ENCODE results near the gene CCDC92.

The CCDC92 gene

DNA sequence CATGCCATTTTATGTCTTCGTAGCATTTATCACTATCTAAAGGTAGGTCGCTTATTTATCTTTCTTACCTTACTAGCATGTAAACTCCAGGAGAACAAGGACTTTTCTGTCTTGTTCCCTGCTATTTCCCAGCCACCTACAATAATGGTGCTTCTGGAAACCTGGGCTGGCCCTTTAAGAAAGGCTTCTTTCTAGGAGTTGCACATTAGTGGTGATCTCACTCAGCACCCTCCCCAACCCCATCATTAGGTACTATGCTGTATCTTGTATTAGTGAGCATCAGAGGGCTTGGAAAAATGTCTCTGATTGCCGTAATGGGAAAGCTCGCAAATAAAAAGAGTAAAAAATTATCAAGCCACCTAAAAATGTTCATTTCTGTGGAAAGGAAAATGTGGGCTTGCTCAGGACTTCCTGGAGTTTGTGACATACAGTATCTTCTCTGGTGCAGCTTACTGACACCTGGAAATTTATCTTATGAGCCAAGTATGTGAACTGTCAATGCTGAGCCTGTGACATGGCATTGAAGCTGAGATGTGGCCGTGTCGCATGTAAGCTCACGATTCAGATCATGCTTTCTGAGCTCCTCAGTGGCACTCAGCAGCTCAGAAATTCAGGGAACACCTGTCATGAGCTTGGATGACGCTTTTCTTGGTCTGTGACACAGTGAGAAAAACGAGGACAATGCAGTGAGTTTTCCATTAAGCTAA lies 12.4 kb downstream of the CCDC92 start:
- no peaks in the 10 kb centered on the region for H3K27me3 ChIP-seq (ENCODE audit: insufficient read depth, low read length)

DNA sequence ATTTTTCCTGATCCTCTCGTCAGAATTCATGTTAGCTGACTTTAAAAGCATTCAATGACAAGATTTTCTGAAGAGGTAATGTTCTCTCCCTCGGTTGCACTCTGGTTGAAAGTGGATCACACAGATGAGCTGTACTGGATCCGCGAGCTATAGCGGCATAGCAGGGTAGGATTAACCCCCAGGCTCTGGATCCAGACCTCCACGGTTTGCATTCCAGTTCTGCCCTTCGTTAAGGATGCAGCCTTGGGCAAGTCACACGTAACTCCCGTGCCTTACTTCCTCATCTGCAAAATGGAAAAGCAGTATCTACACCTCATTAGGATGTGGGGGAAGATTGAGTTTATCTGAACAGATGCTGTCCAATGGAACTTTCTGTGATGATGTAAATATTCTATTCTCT lies 13.8 kb downstream of the CCDC92 start:
- Histone ChIP-seq H3K27me3 (ENCODE audit: insufficient read depth, low read length) (no peaks in the 10 kb centered on the region), H2AFZ (ENCODE audit: low read depth, low read length) (no peak overlapping the region), H3K4me3 (ENCODE audit: low read length) (no peak overlapping the region), H3K9me3 (ENCODE audit: low read length) (no peaks in the 10 kb centered on the region), H3K4me1 (ENCODE audit: insufficient read depth, low read length) (peaks cover 2% of the 10 kb centered on the region), H3K36me3 (ENCODE audit: insufficient read depth, low read length) (no peaks in the 10 kb centered on the region)

More for the DNA sequence above, 12.4 kb downstream of the CCDC92 start:
- Histone ChIP-seq H3K9me3 (ENCODE audit: low read length) (no peaks in the 10 kb centered on the region), H3K4me3 (ENCODE audit: low read length) (no peak overlapping the region), H3K36me3 (ENCODE audit: insufficient read depth, low read length) (no peaks in the 10 kb centered on the region), H3K4me1 (ENCODE audit: insufficient read depth, low read length) (peaks cover 2% of the 10 kb centered on the region), H2AFZ (ENCODE audit: low read depth, low read length) (no peak overlapping the region)

DNA sequence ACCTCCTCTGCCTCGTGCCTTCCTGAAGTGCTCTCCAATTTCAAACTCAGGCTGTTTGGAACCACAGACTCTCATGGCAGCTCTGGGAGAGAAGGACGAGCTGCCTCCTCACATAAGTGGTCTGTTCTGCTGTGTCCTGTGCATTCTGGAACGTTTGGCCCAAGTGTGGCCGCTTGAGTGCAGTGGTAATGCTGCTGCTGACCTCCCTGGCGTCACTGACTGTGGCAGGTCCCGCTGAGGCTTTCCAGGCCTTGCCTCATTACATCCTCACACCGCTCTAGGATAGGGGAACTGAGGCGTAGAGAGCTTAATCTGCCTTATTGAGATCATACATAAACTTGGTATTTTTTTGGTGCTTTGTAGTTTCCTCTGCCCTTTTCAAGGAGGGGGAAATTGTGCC lies 14.2 kb downstream of the CCDC92 start:
- Histone ChIP-seq H3K9me3 (ENCODE audit: low read length) (no peaks in the 10 kb centered on the region), H3K4me1 (ENCODE audit: insufficient read depth, low read length) (peaks cover 2% of the 10 kb centered on the region), H3K4me3 (ENCODE audit: low read length) (no peak overlapping the region), H3K27me3 (ENCODE audit: insufficient read depth, low read length) (no peaks in the 10 kb centered on the region), H3K36me3 (ENCODE audit: insufficient read depth, low read length) (no peaks in the 10 kb centered on the region), H2AFZ (ENCODE audit: low read depth, low read length) (no peak overlapping the region)

DNA sequence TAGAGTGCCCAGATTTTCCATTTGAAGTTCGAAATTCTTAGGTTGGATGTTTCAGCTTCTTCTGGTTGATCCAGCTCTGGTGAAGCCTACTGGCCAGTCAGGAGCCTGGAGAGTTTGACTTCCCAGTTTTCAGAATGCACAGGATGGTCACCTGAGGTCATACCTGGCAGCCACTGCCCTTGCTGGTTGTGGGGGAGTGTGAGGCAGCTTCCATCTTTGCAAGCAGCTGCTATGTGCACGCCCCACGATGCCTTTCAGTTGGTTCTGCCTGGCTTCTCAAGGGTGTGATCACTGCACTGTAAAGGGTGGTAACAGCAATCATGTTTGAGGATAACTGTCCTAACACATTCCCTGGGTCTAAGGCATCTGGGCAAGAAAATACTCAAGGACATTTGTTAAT lies 15.4 kb downstream of the CCDC92 start:
- Histone ChIP-seq H3K9me3 (ENCODE audit: low read length) (no peaks in the 10 kb centered on the region), H3K36me3 (ENCODE audit: insufficient read depth, low read length) (no peaks in the 10 kb centered on the region), H3K27me3 (ENCODE audit: insufficient read depth, low read length) (no peaks in the 10 kb centered on the region), H3K4me1 (ENCODE audit: insufficient read depth, low read length) (peaks cover under 1% of the 10 kb centered on the region), H3K4me3 (ENCODE audit: low read length) (no peak overlapping the region), H2AFZ (ENCODE audit: low read depth, low read length) (no peak overlapping the region)

DNA sequence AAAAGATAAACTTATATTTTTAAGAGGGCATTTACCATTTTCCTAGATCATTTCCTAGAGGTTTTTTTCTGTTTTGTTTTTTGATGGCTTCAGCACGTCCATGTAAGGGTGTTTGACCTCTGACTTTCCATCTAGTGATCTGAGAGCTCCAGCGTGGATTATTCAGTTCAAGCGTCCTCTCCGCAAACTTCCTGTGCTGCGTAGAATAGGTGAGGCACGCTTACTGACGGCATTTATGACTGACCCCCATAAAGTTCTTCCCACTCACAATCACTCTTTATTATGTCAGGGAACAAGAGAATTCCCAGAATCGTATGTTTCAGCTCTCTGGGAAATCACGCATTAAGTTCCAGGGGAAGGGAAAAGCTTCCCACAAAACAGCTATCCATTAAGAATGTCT lies 16.4 kb downstream of the CCDC92 start:
- Histone ChIP-seq H2AFZ (ENCODE audit: low read depth, low read length) (no peak overlapping the region), H3K4me3 (ENCODE audit: low read length) (no peak overlapping the region), H3K9me3 (ENCODE audit: low read length) (no peaks in the 10 kb centered on the region), H3K27me3 (ENCODE audit: insufficient read depth, low read length) (no peaks in the 10 kb centered on the region), H3K36me3 (ENCODE audit: insufficient read depth, low read length) (no peaks in the 10 kb centered on the region), H3K4me1 (ENCODE audit: insufficient read depth, low read length) (peaks cover 10% of the 10 kb centered on the region)

DNA sequence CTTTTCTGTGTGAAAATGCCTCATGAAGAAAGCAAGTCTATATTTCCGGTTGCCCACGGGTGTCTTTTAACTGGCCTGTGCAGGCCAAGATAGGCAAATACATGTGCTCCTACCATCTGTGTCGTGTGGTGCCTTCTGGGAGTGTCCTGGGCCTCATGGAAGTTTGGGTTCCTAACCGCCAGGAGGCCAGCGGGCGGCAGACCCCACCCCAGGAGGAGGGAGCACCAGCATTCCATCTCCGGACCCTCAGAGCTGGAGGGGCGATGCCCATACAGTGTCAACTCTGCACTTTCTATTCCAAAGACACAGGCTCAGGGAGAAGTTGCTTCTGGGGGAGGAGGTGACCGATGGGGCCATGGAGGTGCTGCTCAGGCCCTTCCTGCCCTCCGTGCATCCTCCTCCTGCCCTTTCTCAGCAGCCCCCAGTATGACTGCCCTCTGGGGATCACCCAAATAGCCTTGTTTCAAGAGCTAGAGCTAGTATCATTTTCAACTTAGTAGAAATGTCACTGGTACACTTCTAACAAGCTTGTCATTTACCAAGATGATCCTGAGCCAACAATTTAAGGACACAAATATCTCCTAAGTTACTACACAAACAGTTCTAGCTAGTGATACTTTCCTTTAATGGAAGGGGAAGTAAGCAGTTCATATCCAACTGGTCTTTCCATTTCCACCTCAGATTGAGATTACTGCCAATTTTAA lies 17.8 kb downstream of the CCDC92 start:
- Histone ChIP-seq H3K9me3 (ENCODE audit: low read length) (no peaks in the 10 kb centered on the region), H3K36me3 (ENCODE audit: insufficient read depth, low read length) (no peaks in the 10 kb centered on the region), H3K4me3 (ENCODE audit: low read length) (no peak overlapping the region), H3K27me3 (ENCODE audit: insufficient read depth, low read length) (no peaks in the 10 kb centered on the region), H3K4me1 (ENCODE audit: insufficient read depth, low read length) (peaks cover 23% of the 10 kb centered on the region), H2AFZ (ENCODE audit: low read depth, low read length) (no peak overlapping the region)

DNA sequence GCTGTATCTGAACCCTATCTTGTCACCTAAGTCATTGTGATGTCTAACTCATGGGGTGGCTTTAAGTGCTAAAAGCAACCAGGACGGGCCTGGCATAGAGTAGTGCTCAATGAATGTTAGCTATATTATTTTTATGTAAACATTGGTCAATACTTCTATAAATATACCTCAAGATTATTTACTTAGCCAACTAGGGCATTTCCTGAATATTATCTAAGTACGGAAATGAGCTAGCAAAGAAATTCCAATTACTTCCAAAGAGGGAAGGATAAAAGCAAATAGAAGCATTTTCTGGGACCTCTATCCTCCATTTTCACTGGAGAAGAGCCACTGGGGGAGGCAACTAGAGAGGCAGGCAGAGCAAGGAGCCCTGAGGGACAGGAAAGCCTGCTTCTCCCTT lies 20.6 kb downstream of the CCDC92 start:
- Histone ChIP-seq H2AFZ (ENCODE audit: low read depth, low read length) (no peak overlapping the region), H3K4me3 (ENCODE audit: low read length) (no peak overlapping the region), H3K9me3 (ENCODE audit: low read length) (no peaks in the 10 kb centered on the region), H3K36me3 (ENCODE audit: insufficient read depth, low read length) (no peaks in the 10 kb centered on the region), H3K27me3 (ENCODE audit: insufficient read depth, low read length) (no peaks in the 10 kb centered on the region), H3K4me1 (ENCODE audit: insufficient read depth, low read length) (peaks cover 42% of the 10 kb centered on the region)

DNA sequence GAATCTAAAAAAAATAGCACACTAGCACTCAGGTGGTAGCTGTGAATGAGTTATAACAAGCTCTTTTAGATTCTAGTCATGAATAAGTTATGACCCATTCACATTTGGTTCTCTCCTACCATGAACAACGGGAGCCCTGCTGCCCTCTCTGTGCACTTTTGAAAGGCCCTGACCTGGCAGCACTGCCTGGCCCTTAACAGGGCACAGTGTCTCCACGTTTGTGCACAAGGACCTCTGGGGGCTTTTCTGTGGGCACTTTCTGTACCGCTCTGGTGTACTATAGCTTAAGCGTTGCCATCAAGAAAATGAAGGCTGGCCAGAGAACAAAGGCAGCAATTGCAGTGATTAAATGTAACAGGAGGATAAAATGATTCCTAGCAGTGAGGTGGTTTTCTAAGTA lies 21.2 kb downstream of the CCDC92 start:
- Histone ChIP-seq H3K27me3 (ENCODE audit: insufficient read depth, low read length) (no peaks in the 10 kb centered on the region), H3K4me3 (ENCODE audit: low read length) (no peak overlapping the region), H3K36me3 (ENCODE audit: insufficient read depth, low read length) (no peaks in the 10 kb centered on the region), H3K4me1 (ENCODE audit: insufficient read depth, low read length) (peaks cover 42% of the 10 kb centered on the region), H2AFZ (ENCODE audit: low read depth, low read length) (no peak overlapping the region), H3K9me3 (ENCODE audit: low read length) (no peaks in the 10 kb centered on the region)

DNA sequence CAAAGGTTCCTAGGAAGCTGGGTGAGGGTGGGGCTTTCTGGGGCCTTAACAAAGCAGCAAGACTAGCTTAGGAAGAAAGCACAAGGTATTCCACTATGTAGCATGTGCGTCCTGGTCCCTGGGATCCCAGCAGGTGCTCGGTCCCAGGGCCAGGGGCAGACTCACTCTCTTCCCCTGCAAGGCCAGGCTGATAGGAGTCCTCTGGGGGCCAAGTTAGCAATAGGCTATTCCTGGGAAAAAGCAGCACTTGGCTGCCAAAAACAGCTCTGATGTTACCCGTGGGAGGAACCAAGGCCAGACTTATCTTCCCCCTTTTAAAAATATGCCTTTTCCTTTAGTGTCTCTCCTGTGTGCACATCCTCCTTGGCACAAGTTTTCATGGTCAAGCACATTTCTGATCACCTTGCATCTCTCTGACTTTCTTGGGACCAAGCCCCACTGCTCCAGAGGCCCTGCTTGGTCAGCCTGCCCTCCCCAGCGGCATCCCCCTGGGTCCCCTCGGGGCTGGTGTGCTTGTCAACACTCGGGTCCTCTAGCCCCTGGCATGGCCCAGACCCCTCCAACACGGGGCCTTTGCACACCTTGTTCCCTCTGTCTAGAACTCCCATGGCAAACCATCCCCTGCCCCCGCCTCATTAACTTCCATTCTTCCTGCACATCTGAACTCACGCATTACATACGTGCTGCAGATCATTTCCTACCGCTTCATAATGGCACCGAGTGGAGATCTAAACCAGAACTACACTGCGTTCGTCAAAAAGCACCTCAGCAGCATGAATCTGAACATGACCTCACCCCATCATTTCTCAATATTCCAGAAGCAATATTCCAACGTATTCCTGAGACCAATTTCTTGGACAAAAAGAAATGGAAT lies 21.9 kb downstream of the CCDC92 start:
- no peak overlapping the region for H2AFZ ChIP-seq (ENCODE audit: low read depth, low read length)
- H3K4me3 ChIP-seq (ENCODE audit: low read length), result no peak overlapping the region
- H3K9me3 ChIP-seq (ENCODE audit: low read length), result no peaks in the 10 kb centered on the region
- H3K27me3 ChIP-seq (ENCODE audit: insufficient read depth, low read length), result no peaks in the 10 kb centered on the region
- peaks cover 42% of the 10 kb centered on the region for H3K4me1 ChIP-seq (ENCODE audit: insufficient read depth, low read length)
- H3K36me3 ChIP-seq (ENCODE audit: insufficient read depth, low read length), result no peaks in the 10 kb centered on the region

DNA sequence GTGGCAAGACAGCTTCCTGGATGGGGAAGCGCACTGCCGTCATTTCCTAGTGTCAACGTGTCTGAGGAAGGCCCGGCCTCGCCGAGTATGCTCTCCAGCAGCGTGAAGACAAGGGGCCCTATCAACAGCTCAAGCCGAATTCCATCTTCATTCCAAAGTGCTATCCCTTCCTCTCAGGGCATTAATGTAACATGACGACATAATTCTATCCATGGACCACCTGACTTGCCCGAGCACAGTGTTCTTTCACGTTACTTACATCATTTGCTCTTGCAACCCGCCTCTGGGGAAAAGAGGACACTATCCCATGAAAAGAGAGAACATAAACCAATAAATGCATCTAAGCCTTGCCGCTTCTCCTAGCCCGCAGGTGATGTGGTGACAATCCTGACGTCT lies 22.9 kb downstream of the CCDC92 start:
- Histone ChIP-seq H2AFZ (ENCODE audit: low read depth, low read length) (no peak overlapping the region), H3K9me3 (ENCODE audit: low read length) (no peaks in the 10 kb centered on the region), H3K4me3 (ENCODE audit: low read length) (no peak overlapping the region), H3K36me3 (ENCODE audit: insufficient read depth, low read length) (peaks cover 7% of the 10 kb centered on the region), H3K27me3 (ENCODE audit: insufficient read depth, low read length) (no peaks in the 10 kb centered on the region), H3K4me1 (ENCODE audit: insufficient read depth, low read length) (peaks cover 47% of the 10 kb centered on the region)

DNA sequence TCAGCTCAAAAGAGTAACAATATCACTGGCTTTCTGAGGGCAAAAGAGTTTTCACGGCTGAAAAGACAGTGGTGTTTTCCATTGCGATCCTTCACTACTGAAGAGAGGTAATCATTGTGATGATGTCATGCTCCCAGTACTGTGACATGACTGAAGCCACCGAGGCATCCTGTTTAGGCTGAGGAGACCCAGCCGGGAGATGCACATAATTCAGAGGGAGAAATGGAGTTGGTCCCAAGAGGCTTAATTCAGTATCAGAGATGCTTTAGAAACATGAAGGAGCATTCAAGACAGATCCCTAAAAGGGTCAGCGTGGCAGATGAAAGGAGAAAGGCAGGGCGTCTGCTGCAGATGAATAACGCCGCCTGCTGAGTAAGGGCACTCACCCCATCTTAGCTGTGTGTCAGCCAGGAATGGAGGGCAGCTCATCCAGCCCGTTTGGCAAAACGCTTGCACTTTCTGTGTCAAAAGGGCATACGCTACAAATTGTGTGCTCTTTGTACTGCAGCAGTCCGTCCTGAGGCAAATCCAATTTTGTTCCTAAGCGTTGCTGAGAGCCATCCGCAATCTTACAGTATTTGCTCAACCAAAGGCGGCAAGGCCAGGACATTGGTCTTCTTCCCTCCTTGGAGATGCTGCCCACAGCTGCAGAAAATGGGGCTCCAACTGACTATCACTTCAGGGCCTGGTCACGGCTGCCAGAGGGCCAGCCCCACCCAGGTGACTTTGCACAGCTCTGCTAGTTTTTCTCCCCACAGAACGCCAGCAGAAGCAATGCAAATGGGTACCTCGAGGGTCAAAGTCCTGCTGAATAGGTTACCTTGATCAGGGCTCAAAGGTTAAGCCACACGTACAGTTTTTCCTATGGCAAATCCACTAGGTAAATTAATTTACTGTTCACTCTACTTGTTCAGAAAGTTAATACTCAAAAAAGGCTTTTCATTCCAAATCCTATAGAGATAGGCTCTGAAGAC lies 23.5 kb downstream of the CCDC92 start:
- Histone ChIP-seq H3K27me3 (ENCODE audit: insufficient read depth, low read length) (no peaks in the 10 kb centered on the region), H3K36me3 (ENCODE audit: insufficient read depth, low read length) (peaks cover 13% of the 10 kb centered on the region), H2AFZ (ENCODE audit: low read depth, low read length) (no peak overlapping the region), H3K4me3 (ENCODE audit: low read length) (no peak overlapping the region), H3K9me3 (ENCODE audit: low read length) (no peaks in the 10 kb centered on the region), H3K4me1 (ENCODE audit: insufficient read depth, low read length) (peaks cover 51% of the 10 kb centered on the region)

DNA sequence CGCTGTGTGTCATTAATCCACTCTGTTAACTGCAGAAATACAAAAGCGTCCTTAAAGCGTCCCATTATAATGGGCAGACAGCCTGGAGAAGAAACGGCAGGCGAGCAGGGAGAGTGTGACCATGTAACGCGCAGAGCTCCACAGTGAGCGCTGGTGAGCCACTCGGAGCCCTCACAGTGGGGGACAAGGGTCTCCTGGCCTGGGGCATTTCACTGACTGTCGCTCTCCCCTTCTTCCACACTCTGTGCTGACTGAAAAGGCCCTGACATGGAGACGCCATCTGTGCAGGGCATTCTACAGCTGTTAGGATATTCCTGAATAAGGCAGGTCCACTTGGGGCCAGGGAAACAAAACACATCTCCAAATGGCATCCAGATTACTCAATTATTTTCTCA lies 24.2 kb downstream of the CCDC92 start:
- Histone ChIP-seq H3K36me3 (ENCODE audit: insufficient read depth, low read length) (peaks cover 13% of the 10 kb centered on the region), H3K4me3 (ENCODE audit: low read length) (no peak overlapping the region), H3K4me1 (ENCODE audit: insufficient read depth, low read length) (peaks cover 51% of the 10 kb centered on the region), H2AFZ (ENCODE audit: low read depth, low read length) (no peak overlapping the region), H3K27me3 (ENCODE audit: insufficient read depth, low read length) (no peaks in the 10 kb centered on the region), H3K9me3 (ENCODE audit: low read length) (no peaks in the 10 kb centered on the region)
